Thyroid gland (tissue), 4 donors: ENCODE data around the gene ZC3H12C.

Experiments used
- POLR2A ChIP-seq, 2 donors: fragments of 450-650 bp; IDR thresholded peaks; one replicate each; pipeline ENCODE4 v1.6.1; 2017; ENCODE audit warnings: antibody characterized with exemption in 2 of 2, mild to moderate bottlenecking in 2 of 2, moderate library complexity in 1 of 2
- TF ChIP-seq, protein P1 (sequence below), 6 experiments: fragments of 200-600 bp in 3 of 6; fragments of 450-650 bp in 3 of 6; sonication (generic) in 3 of 6; IDR thresholded peaks; one replicate each; pipeline ENCODE4 v1.5.1; 2016 to 2019; ENCODE audit warnings: antibody characterized with exemption in 6 of 6, mild to moderate bottlenecking in 2 of 6, inconsistent platforms in 1 of 6, moderate library complexity in 1 of 6

DNA sequence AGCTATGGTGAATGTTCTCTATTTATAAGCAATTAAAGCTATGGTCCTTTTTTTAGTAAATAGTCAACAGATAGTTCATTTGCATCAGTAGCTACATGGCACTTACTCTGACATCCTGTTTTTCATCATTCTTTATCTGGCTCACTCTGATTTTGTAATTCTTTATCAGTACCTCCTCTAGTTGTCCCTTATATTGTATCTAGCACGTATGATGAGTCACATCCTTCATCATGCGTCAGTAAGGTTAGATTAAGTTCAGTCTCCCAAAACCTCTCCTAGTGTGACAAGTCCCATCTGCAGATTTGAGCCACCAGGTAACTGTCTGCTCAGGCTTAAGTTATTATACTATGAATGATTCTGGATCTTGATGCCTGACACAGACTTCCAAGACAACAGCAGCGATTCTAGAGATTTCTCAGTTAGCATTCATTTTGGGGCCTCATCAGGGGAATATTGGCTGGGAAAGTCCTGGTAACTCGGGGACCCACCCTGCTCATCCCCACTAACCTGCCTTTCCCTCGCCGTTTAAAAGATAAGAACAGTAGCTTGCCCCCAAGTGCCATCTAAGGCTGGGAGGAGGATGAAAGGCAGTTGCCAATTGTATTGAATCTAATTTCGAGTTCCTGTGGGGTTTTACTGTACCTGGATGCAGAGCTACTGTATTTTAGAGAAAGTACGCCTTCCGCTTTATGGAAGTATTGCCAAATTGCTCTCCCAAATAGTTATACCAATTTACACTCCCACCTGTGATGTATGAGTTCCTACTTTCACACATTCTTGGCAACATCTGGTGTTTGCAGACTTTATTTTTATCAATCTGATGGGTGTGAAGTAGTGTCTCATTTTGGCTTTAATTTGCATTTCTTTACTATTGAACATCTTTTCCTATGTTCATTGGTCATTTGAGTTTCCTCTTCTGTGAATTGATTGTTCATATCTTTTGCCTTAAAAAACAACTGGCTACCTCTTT lies 55.9 kb downstream of the ZC3H12C start:
- TF ChIP-seq, protein P1, sequence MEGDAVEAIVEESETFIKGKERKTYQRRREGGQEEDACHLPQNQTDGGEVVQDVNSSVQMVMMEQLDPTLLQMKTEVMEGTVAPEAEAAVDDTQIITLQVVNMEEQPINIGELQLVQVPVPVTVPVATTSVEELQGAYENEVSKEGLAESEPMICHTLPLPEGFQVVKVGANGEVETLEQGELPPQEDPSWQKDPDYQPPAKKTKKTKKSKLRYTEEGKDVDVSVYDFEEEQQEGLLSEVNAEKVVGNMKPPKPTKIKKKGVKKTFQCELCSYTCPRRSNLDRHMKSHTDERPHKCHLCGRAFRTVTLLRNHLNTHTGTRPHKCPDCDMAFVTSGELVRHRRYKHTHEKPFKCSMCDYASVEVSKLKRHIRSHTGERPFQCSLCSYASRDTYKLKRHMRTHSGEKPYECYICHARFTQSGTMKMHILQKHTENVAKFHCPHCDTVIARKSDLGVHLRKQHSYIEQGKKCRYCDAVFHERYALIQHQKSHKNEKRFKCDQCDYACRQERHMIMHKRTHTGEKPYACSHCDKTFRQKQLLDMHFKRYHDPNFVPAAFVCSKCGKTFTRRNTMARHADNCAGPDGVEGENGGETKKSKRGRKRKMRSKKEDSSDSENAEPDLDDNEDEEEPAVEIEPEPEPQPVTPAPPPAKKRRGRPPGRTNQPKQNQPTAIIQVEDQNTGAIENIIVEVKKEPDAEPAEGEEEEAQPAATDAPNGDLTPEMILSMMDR (IDR thresholded peaks at IDR 0.05), result no peak
- TF ChIP-seq POLR2A (IDR thresholded peaks at IDR 0.05), result no peak
